Measurements from ENCODE around the gene TBC1D20.

DNA sequence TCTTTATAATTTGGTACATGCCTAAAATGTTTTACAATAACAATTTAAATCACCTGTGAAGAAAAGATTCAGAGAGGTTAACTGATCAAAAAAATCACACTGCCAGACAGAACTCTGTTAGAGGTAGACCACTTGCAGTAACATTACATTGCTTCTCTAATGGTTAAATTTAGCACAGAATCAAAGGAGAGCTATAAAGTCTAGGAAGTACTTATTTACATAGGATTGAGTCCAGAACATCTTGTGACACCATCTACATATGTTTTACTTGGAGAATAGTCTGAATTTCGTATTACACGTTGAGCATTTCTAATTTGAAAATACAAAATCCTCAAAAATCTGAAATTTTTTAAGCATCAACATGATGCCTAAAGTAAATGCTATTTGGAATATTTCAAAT is 17.2 kb upstream of the TBC1D20 start:
- TF ChIP-seq, protein P1, sequence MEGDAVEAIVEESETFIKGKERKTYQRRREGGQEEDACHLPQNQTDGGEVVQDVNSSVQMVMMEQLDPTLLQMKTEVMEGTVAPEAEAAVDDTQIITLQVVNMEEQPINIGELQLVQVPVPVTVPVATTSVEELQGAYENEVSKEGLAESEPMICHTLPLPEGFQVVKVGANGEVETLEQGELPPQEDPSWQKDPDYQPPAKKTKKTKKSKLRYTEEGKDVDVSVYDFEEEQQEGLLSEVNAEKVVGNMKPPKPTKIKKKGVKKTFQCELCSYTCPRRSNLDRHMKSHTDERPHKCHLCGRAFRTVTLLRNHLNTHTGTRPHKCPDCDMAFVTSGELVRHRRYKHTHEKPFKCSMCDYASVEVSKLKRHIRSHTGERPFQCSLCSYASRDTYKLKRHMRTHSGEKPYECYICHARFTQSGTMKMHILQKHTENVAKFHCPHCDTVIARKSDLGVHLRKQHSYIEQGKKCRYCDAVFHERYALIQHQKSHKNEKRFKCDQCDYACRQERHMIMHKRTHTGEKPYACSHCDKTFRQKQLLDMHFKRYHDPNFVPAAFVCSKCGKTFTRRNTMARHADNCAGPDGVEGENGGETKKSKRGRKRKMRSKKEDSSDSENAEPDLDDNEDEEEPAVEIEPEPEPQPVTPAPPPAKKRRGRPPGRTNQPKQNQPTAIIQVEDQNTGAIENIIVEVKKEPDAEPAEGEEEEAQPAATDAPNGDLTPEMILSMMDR (IDR thresholded peaks at IDR 0.05; ENCODE audit: low read depth, low read length), result no peak
- no peak for TF ChIP-seq EZH2phosphoT487 (IDR thresholded peaks at IDR 0.05; ENCODE audit: low read depth)
